Right lobe of liver (tissue), 6 donors: ENCODE results near the gene KCNJ5. TPM values are rescaled to one million over a fixed set of nuclear protein-coding genes. Genes with fewer than 3 reads are reported as not detected.
A peak's percentile ranks its signal among the peaks of the same experiment; 100 is the strongest.

Experiments
- ATAC-seq, 4 donors: fragments of 200-7000 bp; cut with Tn5 transposase; one replicate each; pipeline ENCODE4 v1.9.1; 2020; ENCODE audit warnings: mild to moderate bottlenecking in 4 of 4, moderate library complexity in 4 of 4
- DNase-seq, 3 donors: peaks; one replicate each; pipeline ENCODE4 v3.0.0-alpha.2; 2020
- H3K27ac ChIP-seq, 3 donors: fragments of 200-600 bp; one replicate each; pipeline ENCODE4 v1.8.0; 2022
- H3K27me3 ChIP-seq, 2 donors: fragments of 200-600 bp; one replicate each; pipeline ENCODE4 v1.8.0; 2022
- H3K36me3 ChIP-seq, 4 donors: fragments of 200-600 bp; sonication (generic) in 1 of 4; one replicate each; pipeline versions ENCODE4 v1.5.1 to v1.8.0; 2017 to 2022; ENCODE audit warnings: control low read depth in 1 of 4
- H3K4me1 ChIP-seq, 4 donors: fragments of 200-600 bp; sonication (generic) in 1 of 4; one replicate each; pipeline versions ENCODE4 v1.5.1 to v1.8.0; 2017 to 2022; ENCODE audit warnings: control low read depth in 1 of 4
- H3K4me3 ChIP-seq, 3 donors: fragments of 200-600 bp; one replicate each; pipeline ENCODE4 v1.8.0; 2022
- H3K9me3 ChIP-seq, 4 donors: fragments of 200-600 bp; sonication (generic) in 1 of 4; one replicate each; pipeline versions ENCODE4 v1.5.1 to v1.8.0; 2017 to 2022; ENCODE audit warnings: control low read depth in 1 of 4
- POLR2A ChIP-seq: fragments of 450-650 bp; IDR thresholded peaks from one replicate; pipeline ENCODE4 v1.6.1; 2017; ENCODE audit warnings: antibody characterized with exemption, mild to moderate bottlenecking
- WGBS: methylation state at CpG from one replicate; pipeline ENCODE4 v1.1.6; 2018; ENCODE audit warnings: low coverage, low lambda C conversion rate; ENCODE audit not compliant: insufficient coverage; ENCODE audit errors: missing lambda C conversion rate; 5-methylcytosine and 5-hydroxymethylcytosine counted together
- intact Hi-C, 2 donors: fragments of 100-400 bp; cut with DNase I; formaldehyde crosslinking; loops; one replicate each; pipeline versions ENCODE4 v1.11.2 to v1.14.1; 2022
- total RNA-seq, 6 experiments: library from RNA; depleted of rRNA in 2 of 6; stranded (reverse); fragments of >200 nt in 2 of 6; fragmentation: NEBNext Ultra II Directional in 3 of 6; extraction: Animal tissue kit (Norgen Biotek cat#: 25700) in 3 of 6; gene quantifications; one replicate each; pipeline versions ENCODE4 v1.1.0 to v1.2.4, GENCODE V29; 2016 to 2023
- TF ChIP-seq, protein P1 (sequence below), 4 donors: fragments of 200-600 bp in 3 of 4; fragments of 450-650 bp in 1 of 4; IDR thresholded peaks; one replicate each; pipeline versions ENCODE4 v1.5.1 to v1.8.0; 2016 to 2022; ENCODE audit warnings: antibody characterized with exemption in 4 of 4, mild to moderate bottlenecking in 2 of 4
- donor health status: DM: no; HTN: yes; CAD: no.
- donor health status: DM: no; HTN: no; CAD: no.
- donor health status: DM: no; HTN: no; CAD: no.
- donor health status: DM: no; HTN: yes; CAD: no.
- donor health status: DM: no; HTN: yes; CAD: no.

The KCNJ5 gene
- total RNA-seq, 6 experiments from 2014 or later, result 0.05 to 0.80 (median 0.11) TPM

GRCh38 chr11:128904656-128905344 is 13.6 kb downstream of the KCNJ5 start:
- DNase-seq, result no peak
- intact Hi-C loops, result no loop called here
- no peaks in the 10 kb centered on the region for H3K9me3 ChIP-seq
- no peaks in the 10 kb centered on the region for H3K36me3 ChIP-seq
- H3K4me1 ChIP-seq, result peaks cover 0 to 26% (median 3%) of the 10 kb centered on the region in 4 donors
- H3K27me3 ChIP-seq, result peaks cover 0 to 6% of the 10 kb centered on the region in 2 donors
- peak overlapping the region; percentile 24 to 39 (median 26) for H3K4me3 ChIP-seq
- ATAC-seq, result peak in 3 of 4 donors; percentile 3 to 20 (median 9)
- no peak overlapping the region for H3K27ac ChIP-seq
- no peak for TF ChIP-seq POLR2A
- TF ChIP-seq, protein P1, sequence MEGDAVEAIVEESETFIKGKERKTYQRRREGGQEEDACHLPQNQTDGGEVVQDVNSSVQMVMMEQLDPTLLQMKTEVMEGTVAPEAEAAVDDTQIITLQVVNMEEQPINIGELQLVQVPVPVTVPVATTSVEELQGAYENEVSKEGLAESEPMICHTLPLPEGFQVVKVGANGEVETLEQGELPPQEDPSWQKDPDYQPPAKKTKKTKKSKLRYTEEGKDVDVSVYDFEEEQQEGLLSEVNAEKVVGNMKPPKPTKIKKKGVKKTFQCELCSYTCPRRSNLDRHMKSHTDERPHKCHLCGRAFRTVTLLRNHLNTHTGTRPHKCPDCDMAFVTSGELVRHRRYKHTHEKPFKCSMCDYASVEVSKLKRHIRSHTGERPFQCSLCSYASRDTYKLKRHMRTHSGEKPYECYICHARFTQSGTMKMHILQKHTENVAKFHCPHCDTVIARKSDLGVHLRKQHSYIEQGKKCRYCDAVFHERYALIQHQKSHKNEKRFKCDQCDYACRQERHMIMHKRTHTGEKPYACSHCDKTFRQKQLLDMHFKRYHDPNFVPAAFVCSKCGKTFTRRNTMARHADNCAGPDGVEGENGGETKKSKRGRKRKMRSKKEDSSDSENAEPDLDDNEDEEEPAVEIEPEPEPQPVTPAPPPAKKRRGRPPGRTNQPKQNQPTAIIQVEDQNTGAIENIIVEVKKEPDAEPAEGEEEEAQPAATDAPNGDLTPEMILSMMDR (IDR thresholded peaks at IDR 0.05), result no peak
- 10% methylated on average over 9 of the region's 25 CpGs for WGBS

GRCh38 chr11:128905345-128906184 is 14.4 kb downstream of the KCNJ5 start:
- ATAC-seq (peak; percentile 52 to 77 (median 61)), DNase-seq (no peak)
- Histone ChIP-seq H3K27me3 (peaks cover 0 to 6% of the 10 kb centered on the region in 2 donors), H3K4me3 (peak overlapping the region; percentile 24 to 39 (median 26)), H3K36me3 (no peaks in the 10 kb centered on the region), H3K9me3 (no peaks in the 10 kb centered on the region), H3K27ac (peak overlapping the region in 1 of 3 donors; percentile 18), H3K4me1 (peaks cover 0 to 19% (median 0%) of the 10 kb centered on the region in 4 donors)
- 1% methylated on average over 23 of the region's 45 CpGs for WGBS
- intact Hi-C loops, result no loop called here
- TF ChIP-seq, protein P1 (IDR thresholded peaks at IDR 0.05), result peak; percentile 23 to 49 (median 41)
- no peak for TF ChIP-seq POLR2A

DNA sequence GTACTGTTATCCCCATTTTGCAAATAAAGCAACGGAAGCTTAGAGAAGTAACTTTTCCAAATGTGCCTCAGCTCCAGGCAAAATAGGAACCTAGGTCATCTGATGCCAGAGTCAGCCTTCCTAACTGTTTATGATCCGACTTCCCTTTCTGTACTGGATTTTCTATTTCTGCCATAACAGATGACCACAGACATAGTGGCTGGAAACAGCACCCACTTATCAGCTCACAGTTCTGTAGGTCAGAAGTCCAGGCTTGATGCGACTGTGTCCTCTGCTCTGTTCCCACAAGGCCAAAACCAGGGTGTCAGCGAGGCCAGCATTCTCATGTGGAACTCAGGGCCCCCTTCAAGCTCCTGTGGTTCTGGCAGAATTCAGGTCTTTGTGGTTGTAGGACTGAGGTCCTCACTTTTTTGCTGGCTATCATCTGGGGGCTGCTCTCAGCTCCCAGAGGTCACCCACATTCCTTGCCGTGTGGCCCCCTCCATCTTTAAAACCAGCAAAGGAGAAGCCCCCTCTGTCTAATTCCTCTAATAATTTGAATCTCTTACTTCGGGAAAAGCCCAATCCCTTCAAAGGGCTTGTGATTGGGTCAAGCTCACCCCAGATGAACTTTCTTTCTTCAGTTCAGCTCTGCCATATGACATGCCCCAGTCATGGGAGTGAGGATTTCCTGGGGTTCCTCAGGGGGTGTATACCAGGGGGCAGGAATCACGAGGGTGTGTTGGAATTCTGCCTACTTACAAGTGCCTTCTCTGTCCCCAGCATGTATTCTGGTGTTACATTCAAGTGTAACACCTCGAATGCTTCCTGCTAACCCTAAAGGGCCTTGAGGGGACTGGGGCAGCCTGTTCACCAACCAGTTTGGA is 15.3 kb downstream of the KCNJ5 start:
- peak in 3 of 4 donors; percentile 21 to 32 (median 23) for ATAC-seq
- no peak overlapping the region for H3K27ac ChIP-seq
- no peak for DNase-seq

More for the DNA sequence above, 15.3 kb downstream of the KCNJ5 start:
- 34% methylated on average over 5 of the region's 8 CpGs for WGBS
- intact Hi-C loops, result no loop called here
- Histone ChIP-seq H3K9me3 (no peaks in the 10 kb centered on the region), H3K4me1 (peaks cover 0 to 10% (median 0%) of the 10 kb centered on the region in 4 donors), H3K27me3 (peaks cover 0 to 6% of the 10 kb centered on the region in 2 donors), H3K4me3 (no peak overlapping the region), H3K36me3 (no peaks in the 10 kb centered on the region)
- no peak for TF ChIP-seq POLR2A
- TF ChIP-seq, protein P1 (IDR thresholded peaks at IDR 0.05), result no peak
